NAMALWA (cell line): ENCODE results near the gene EMILIN3.

Experiments used
- DNase-seq: peaks from one replicate; pipeline ENCODE4 v3.0.0-alpha.2; 2015; ENCODE audit warnings: low spot score

The EMILIN3 gene

GRCh38 chr20:41364236-41364855 lies 2.3 kb downstream of the EMILIN3 start:
- no peak for DNase-seq

- DNase-seq, result no peak
Measured at GRCh38 chr20:41363601-41364000, 3.0 kb downstream of the EMILIN3 start.

- DNase-seq, result no peak
Measured at GRCh38 chr20:41362748-41363140, 3.9 kb downstream of the EMILIN3 start.

- DNase-seq, result no peak
Measured at GRCh38 chr20:41361757-41362747, 4.6 kb downstream of the EMILIN3 start.

GRCh38 chr20:41360831-41361756 lies 5.5 kb downstream of the EMILIN3 start:
- no peak for DNase-seq

GRCh38 chr20:41359541-41360011 lies 7.0 kb downstream of the EMILIN3 start:
- no peak for DNase-seq

- no peak for DNase-seq
Measured at GRCh38 chr20:41358717-41359116, 7.9 kb downstream of the EMILIN3 start.

GRCh38 chr20:41358230-41358629 lies 8.4 kb downstream of the EMILIN3 start:
- DNase-seq, result no peak

GRCh38 chr20:41357424-41358163 lies 9.0 kb downstream of the EMILIN3 start:
- DNase-seq, result peak; percentile 31

- DNase-seq, result no peak
Measured at GRCh38 chr20:41356951-41357350, 9.7 kb downstream of the EMILIN3 start.

GRCh38 chr20:41355598-41356203 lies 10.9 kb downstream of the EMILIN3 start:
- DNase-seq, result no peak

GRCh38 chr20:41355192-41355591 lies 11.4 kb downstream of the EMILIN3 start:
- no peak for DNase-seq

GRCh38 chr20:41353530-41353929 lies 13.1 kb downstream of the EMILIN3 start:
- DNase-seq, result no peak

GRCh38 chr20:41352666-41353065 lies 14.0 kb downstream of the EMILIN3 start:
- peak; percentile 22 for DNase-seq

- DNase-seq, result no peak
Measured at GRCh38 chr20:41352106-41352505, 14.5 kb downstream of the EMILIN3 start.

- DNase-seq, result no peak
Measured at GRCh38 chr20:41350408-41350962, 16.1 kb downstream of the EMILIN3 start.

- DNase-seq, result no peak
Measured at GRCh38 chr20:41349943-41350342, 16.7 kb downstream of the EMILIN3 start.

GRCh38 chr20:41349266-41349665 lies 17.4 kb downstream of the EMILIN3 start:
- DNase-seq, result no peak

- no peak for DNase-seq
Measured at GRCh38 chr20:41348430-41349172, 18.0 kb downstream of the EMILIN3 start.
